GM12801 (cell line): Measurements from ENCODE around the gene POMZP3.
"Not testable (repeated sequence)": the region's sequence is repeated elsewhere in the genome, so short reads cannot be mapped to it uniquely, and the experiment has no call there.

Experiments
- CTCF ChIP-seq: IDR thresholded peaks from one replicate; pipeline ENCODE4 v1.5.1; 2011; ENCODE audit warnings: control low read depth; ENCODE audit not compliant: insufficient read length; ENCODE audit errors: extremely low read depth

Gene POMZP3

GRCh38 chr7:76626989-76627642, at the start of gene POMZP3:
POMZP3 (minus strand) TSS chr7:76627279; CDS start chr7:76626064, 1,215 bp downstream.
- TF ChIP-seq CTCF, result not testable (repeated sequence)
